ENCODE data around the gene GRPEL1. TPM values are rescaled to one million over a fixed set of nuclear protein-coding genes. Genes with fewer than 3 reads are reported as not detected.

GRPEL1 gene
- total and polyA plus RNA-seq, 2 of the 8 experiments (the other 6 are each of a cell fraction or from before 2014, with no cell fraction given) = 13.5 to 39.9 TPM

GRCh38 chr4:7016512-7016911, 51.4 kb downstream of the GRPEL1 start:
- Histone ChIP-seq H4K5ac (ENCODE audit: insufficient read length, low read depth, low read length) (no peak overlapping the region), H2BK15ac (ENCODE audit: low read length) (no peak overlapping the region), H3K23ac (ENCODE audit: insufficient read length) (no peak overlapping the region), H2BK20ac (ENCODE audit: low read length) (no peak overlapping the region), H3K56ac (replicated peaks; ENCODE audit: insufficient read length, low read depth, low read length) (no peak overlapping the region), H2BK5ac (ENCODE audit: low read depth, low read length) (no peak overlapping the region), H2BK120ac (replicated peaks; ENCODE audit: low read depth, low read length) (no peak overlapping the region), H3K79me2 (ENCODE audit: control insufficient read depth in 1 of 2, insufficient read depth in 2 of 2, low read length in 2 of 2) (no peaks in the 10 kb centered on the region; a peak in 1 of 4 replicates), H3K36me3 (ENCODE audit: control insufficient read depth in 2 of 4, insufficient read depth in 4 of 4, low read length in 3 of 4) (peaks cover 5 to 42% (median 28%) of the 10 kb centered on the region in 4 experiments), H3K27ac (ENCODE audit: low read depth, low read length) (no peak overlapping the region), H3K4ac (replicated peaks; ENCODE audit: insufficient read length, low read depth, low read length) (no peak overlapping the region), H4K91ac (replicated peaks; ENCODE audit: insufficient read length, low read length) (no peak overlapping the region), H4K8ac (ENCODE audit: extremely low read depth, insufficient read depth, low read length) (no peak overlapping the region), H3K4me1 (replicated peaks in 1 of 4; ENCODE audit: control insufficient read depth in 3 of 4, insufficient read depth in 4 of 4, low read length in 3 of 4) (no peaks in the 10 kb centered on the region; a peak in 1 of 7 replicates), H3K4me3 (ENCODE audit: extremely low read depth in 1 of 4, insufficient read depth in 2 of 4, low read depth in 3 of 4, low read length in 4 of 4) (no peak overlapping the region), H3K9me3 (ENCODE audit: insufficient read depth in 2 of 2, low read depth in 1 of 2, low read length in 1 of 2) (no peaks in the 10 kb centered on the region), H3K27me3 (replicated peaks in 1 of 4; ENCODE audit: control insufficient read depth in 3 of 4, extremely low read depth in 1 of 4, insufficient read depth in 3 of 4, low read length in 3 of 4) (no peaks in the 10 kb centered on the region), H3K79me1 (ENCODE audit: low read depth, low read length) (peaks cover 4% of the 10 kb centered on the region), H2AFZ (ENCODE audit: low read length) (no peak overlapping the region), H3K4me2 (ENCODE audit: insufficient read depth in 1 of 2, low read depth in 2 of 2, low read length in 2 of 2) (no peak overlapping the region), H3K9ac (replicated peaks in 1 of 4; ENCODE audit: extremely low read depth in 1 of 4, low read depth in 3 of 4, low read length in 3 of 4) (no peak overlapping the region), H3K14ac (ENCODE audit: insufficient read length) (no peak overlapping the region), H3K23me2 (ENCODE audit: low read depth, low read length) (no peaks in the 10 kb centered on the region), H4K20me1 (replicated peaks in 1 of 2; ENCODE audit: control insufficient read depth in 1 of 2, insufficient read depth in 2 of 2, low read length in 2 of 2) (peaks cover 6 to 15% of the 10 kb centered on the region in 2 experiments), H2BK12ac (ENCODE audit: low read depth, low read length) (no peak overlapping the region), H2AK5ac (ENCODE audit: low read depth, low read length) (no peak overlapping the region), H3K18ac (ENCODE audit: extremely low read depth, low read length) (no peak overlapping the region)
- 96% methylated on average over 6 of the region's 6 CpGs; no CpG with 5 or more reads in 1 of the 2 experiments for WGBS, 2 experiments (ENCODE audit: extremely low coverage in 1 of 2, insufficient coverage in 1 of 2, insufficient read length in 1 of 2, insufficient replicate concordance in 2 of 2, low coverage in 1 of 2, low lambda C conversion rate in 2 of 2, missing lambda C conversion rate in 1 of 2)
- FAIRE-seq = no peak
- ChIA-PET POLR2A (ENCODE audit: partially characterized antibody) (interaction anchor here (0.7 to 2.2 kb wide), 2 partner anchors 8 to 52 kb away, joined by 3 to 6 read pairs; partner anchors contain the start of gene GRPEL1), CTCF (ENCODE audit: partially characterized antibody) (interaction anchor here (1.2 to 2.7 kb wide), 4 partner anchors 8 to 34 kb away, joined by 3 to 16 read pairs (median 5); no protein-coding TSS in a partner anchor)
- DNase-seq (ENCODE audit: low read depth in 1 of 2, low spot score in 2 of 2) = no peak
- no peak for TF ChIP-seq POU5F1 (IDR thresholded peaks at IDR 0.05; ENCODE audit: low read depth, low read length)
- no peak for TF ChIP-seq CBX5 (IDR thresholded peaks at IDR 0.05; ENCODE audit: low read depth, low read length)
- TF ChIP-seq SIN3A (conservative IDR thresholded peaks at IDR 0.05 in 1 of 2, IDR thresholded peaks at IDR 0.05 in 1 of 2; ENCODE audit: low read depth in 1 of 2, low read length in 2 of 2) = no peak
- no peak for TF ChIP-seq NANOG (IDR thresholded peaks at IDR 0.05; ENCODE audit: insufficient read depth, low read depth, low read length, poor library complexity, severe bottlenecking)
- TF ChIP-seq HDAC2 (IDR thresholded peaks at IDR 0.05; ENCODE audit: borderline replicate concordance in 1 of 2, low read depth in 2 of 2, low read length in 2 of 2) = no peak
- no peak for TF ChIP-seq E2F6 (IDR thresholded peaks at IDR 0.05)
- no peak for TF ChIP-seq SP2 (IDR thresholded peaks at IDR 0.05; ENCODE audit: low read length)
- TF ChIP-seq SIRT6 (IDR thresholded peaks at IDR 0.05; ENCODE audit: low read length) = no peak
- TF ChIP-seq PHF8 (conservative IDR thresholded peaks at IDR 0.05; ENCODE audit: low read depth, low read length) = no peak
- no peak for TF ChIP-seq YY1 (IDR thresholded peaks at IDR 0.05; ENCODE audit: low read depth, low read length)
- TF ChIP-seq ASH2L (IDR thresholded peaks at IDR 0.05; ENCODE audit: low read length) = no peak
- TF ChIP-seq CHD1 (IDR thresholded peaks at IDR 0.05; ENCODE audit: low read depth, low read length) = no peak
- no peak for TF ChIP-seq MAFK (IDR thresholded peaks at IDR 0.05; ENCODE audit: low read depth, low read length)
